Activated T-helper 1 cell treated with anti-CD3 and anti-CD28 coated beads, Interleukin-12 subunit alpha, Interleukin-12 subunit beta, Interleukin-2, Interleukin-4 antibody, amounts not matched to agents 30 ng/mL and 10 ng/mL and 1 ng/mL, durations not matched to agents 14 hours and 24 hours and 36 hours (primary cell): ENCODE results near the gene SLC49A4. TPM values are rescaled to one million over a fixed set of nuclear protein-coding genes. Genes with fewer than 3 reads are reported as not detected.

Experiments
- DNase-seq: peaks from one replicate; pipeline ENCODE4 v3.0.0; 2021; ENCODE audit warnings: low spot score
- H3K27ac Mint-ChIP-seq: one replicate; pipeline ENCODE4 v1.8.0; 2021; ENCODE audit warnings: mild to moderate bottlenecking, mixed read lengths
- H3K27me3 Mint-ChIP-seq: one replicate; pipeline ENCODE4 v1.8.0; 2022; ENCODE audit warnings: mild to moderate bottlenecking, moderate library complexity, mixed read lengths; ENCODE audit not compliant: insufficient read depth
- H3K36me3 Mint-ChIP-seq: one replicate; pipeline ENCODE4 v1.8.0; 2021; ENCODE audit warnings: low read depth, mixed read lengths
- H3K4me1 Mint-ChIP-seq: one replicate; pipeline ENCODE4 v1.8.0; 2021; ENCODE audit warnings: low read depth, mixed read lengths
- H3K4me3 Mint-ChIP-seq: one replicate; pipeline ENCODE4 v1.8.0; 2021; ENCODE audit warnings: mild to moderate bottlenecking, moderate library complexity, mixed read lengths
- H3K9me3 Mint-ChIP-seq: one replicate; pipeline ENCODE4 v1.8.0; 2021; ENCODE audit warnings: mixed read lengths
- intact Hi-C: fragments of 100-400 bp; cut with micrococcal nuclease; formaldehyde crosslinking; loops from one replicate; pipeline ENCODE4 v1.15.1; 2024
- total RNA-seq: library from RNA; stranded (reverse); gene quantifications from 2 replicates; pipeline ENCODE4 v1.2.3, GENCODE V29; 2022

Gene SLC49A4
- total RNA-seq, 1 donor from 2014 or later: 1.9 TPM

DNA sequence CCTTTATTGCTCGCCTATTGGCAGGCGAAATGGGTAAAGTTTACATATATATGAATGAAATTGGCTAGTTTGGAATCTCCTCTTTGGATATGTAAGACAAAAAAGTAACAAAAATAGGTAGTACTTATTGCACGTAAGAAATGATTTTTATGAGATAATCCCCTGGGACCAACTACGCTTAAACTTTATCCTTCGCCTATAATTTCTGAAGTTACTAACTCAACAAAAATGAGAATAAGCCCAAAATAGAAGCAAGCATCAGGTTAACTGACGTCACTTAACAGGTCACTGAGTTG, 438 bp upstream of the SLC49A4 start:
- H3K4me3 Mint-ChIP-seq: peak overlapping the region; percentile 89
- DNase-seq: no peak
- peaks cover 9% of the 10 kb centered on the region for H3K36me3 Mint-ChIP-seq
- no peaks in the 10 kb centered on the region for H3K9me3 Mint-ChIP-seq
- peak overlapping the region; percentile 79 for H3K27ac Mint-ChIP-seq
- H3K27me3 Mint-ChIP-seq: no peaks in the 10 kb centered on the region
- peaks cover 39% of the 10 kb centered on the region for H3K4me1 Mint-ChIP-seq
- intact Hi-C loops: loop anchor here (1.0 to 10.0 kb wide), 10 partner anchors 112 to 1247 kb away; partner anchors contain the start of genes DTX3L, EAF2, HACD2 and HCLS1

DNA sequence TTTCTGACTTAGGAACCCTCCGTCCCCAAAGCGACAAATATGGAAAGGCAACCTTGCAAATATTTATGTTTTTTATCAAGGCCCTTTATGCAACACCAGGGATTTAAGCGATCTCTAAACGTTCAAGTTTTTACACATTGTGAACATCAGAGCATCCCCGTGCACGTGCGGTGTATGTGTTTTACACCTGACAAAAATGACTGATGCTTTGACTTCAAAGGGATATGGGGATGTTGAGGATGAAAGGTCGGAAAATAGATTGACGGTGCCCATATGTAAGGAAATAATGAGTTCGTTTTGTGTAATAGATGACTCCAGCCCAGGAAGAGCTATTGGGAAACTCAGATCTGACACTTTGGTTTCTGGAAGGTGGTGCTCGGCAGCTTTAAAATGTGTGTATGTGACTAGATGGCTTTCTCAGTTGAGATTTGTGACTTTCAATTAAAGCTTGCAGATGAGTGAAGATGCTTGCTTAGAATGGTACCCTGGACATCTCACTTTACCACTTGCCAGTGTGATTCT, 866 bp downstream of the SLC49A4 start:
- Mint-ChIP-seq H3K4me3 (peak overlapping the region; percentile 69), H3K4me1 (peaks cover 39% of the 10 kb centered on the region), H3K27ac (peak overlapping the region; percentile 24), H3K9me3 (no peaks in the 10 kb centered on the region), H3K27me3 (no peaks in the 10 kb centered on the region), H3K36me3 (peaks cover 9% of the 10 kb centered on the region)
- intact Hi-C loops: loop anchor here (2.0 to 10.0 kb wide), 6 partner anchors 62 to 961 kb away; partner anchors contain the start of genes EAF2, IQCB1, KPNA1 and MIX23
- no peak for DNase-seq

DNA sequence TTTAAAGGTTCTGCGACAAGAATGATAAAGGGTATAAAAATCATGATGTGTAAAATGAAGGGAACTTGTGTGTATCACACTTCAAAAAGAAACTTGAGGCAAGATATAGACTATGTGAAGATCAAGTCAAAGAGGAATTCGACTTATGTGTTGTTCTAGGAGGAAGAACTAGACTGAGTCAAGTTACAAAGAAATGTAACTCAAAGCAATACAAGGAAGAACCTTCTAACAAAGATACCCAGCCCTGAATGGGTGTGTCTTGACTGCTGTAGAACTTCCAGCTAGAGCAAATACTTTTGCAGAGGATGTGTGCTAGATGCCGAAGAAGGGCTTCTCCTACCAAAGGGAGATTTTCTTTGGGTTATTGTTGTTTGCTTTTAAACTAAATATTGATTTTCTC, 2.4 kb downstream of the SLC49A4 start:
- Mint-ChIP-seq H3K27me3 (no peaks in the 10 kb centered on the region), H3K4me3 (peak overlapping the region; percentile 37), H3K36me3 (peaks cover 9% of the 10 kb centered on the region), H3K4me1 (peaks cover 39% of the 10 kb centered on the region), H3K9me3 (no peaks in the 10 kb centered on the region), H3K27ac (no peak overlapping the region)
- intact Hi-C loops: loop anchor here (5.0 to 10.0 kb wide), 4 partner anchors 60 to 962 kb away; partner anchors contain the start of genes EAF2, IQCB1, KPNA1 and WDR5B
- DNase-seq: no peak

DNA sequence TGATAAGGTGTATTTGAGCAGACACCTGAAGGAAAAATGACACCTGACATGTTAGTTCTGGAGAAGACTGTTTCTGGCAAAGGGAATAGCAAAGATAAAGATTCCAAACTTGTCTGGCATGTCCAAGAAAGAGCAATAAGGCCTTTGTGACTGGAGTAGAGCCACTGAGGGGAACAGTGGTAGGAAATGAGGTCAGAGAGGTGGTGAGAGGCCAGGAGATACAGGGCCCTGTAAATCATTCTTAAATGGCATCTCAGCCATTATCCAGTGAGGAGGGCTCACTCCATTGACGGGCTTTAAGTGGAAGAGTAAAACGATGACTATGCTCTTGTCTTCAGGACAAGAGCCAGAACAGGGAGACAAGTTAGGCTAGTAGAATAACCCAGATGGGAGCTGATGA, 4.5 kb downstream of the SLC49A4 start:
- peaks cover 26% of the 10 kb centered on the region for H3K4me1 Mint-ChIP-seq
- DNase-seq: no peak
- no peaks in the 10 kb centered on the region for H3K9me3 Mint-ChIP-seq
- intact Hi-C loops: loop anchor here (5.0 to 10.0 kb wide), 4 partner anchors 58 to 965 kb away; partner anchors contain the start of genes EAF2, IQCB1, KPNA1 and WDR5B
- H3K27me3 Mint-ChIP-seq: no peaks in the 10 kb centered on the region
- peaks cover 11% of the 10 kb centered on the region for H3K36me3 Mint-ChIP-seq
- H3K4me3 Mint-ChIP-seq: no peak overlapping the region
- H3K27ac Mint-ChIP-seq: no peak overlapping the region

DNA sequence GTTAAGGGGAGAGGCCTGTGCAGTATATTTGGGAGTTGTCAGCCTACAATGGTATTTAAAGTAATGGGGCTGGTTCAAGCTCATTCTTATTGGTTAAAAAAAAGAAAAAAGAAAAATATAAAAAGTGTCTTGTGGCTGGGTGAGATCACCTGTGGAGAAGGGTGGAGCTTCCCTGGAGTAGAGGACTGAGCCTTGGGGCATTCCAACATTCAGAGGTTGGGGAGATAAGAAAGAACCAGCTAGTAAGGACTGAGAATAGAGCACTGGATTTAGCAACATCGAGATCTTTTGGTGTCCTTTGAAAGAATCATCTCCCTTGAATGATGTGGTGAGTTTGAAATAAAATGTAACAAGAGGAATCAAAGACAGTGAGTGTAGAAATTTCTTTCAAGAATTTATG, 5.2 kb downstream of the SLC49A4 start:
- no peak for DNase-seq
- Mint-ChIP-seq H3K27me3 (no peaks in the 10 kb centered on the region), H3K4me1 (peaks cover 22% of the 10 kb centered on the region), H3K9me3 (no peaks in the 10 kb centered on the region), H3K27ac (no peak overlapping the region), H3K36me3 (peaks cover 11% of the 10 kb centered on the region), H3K4me3 (no peak overlapping the region)
- intact Hi-C loops: no loop called here

DNA sequence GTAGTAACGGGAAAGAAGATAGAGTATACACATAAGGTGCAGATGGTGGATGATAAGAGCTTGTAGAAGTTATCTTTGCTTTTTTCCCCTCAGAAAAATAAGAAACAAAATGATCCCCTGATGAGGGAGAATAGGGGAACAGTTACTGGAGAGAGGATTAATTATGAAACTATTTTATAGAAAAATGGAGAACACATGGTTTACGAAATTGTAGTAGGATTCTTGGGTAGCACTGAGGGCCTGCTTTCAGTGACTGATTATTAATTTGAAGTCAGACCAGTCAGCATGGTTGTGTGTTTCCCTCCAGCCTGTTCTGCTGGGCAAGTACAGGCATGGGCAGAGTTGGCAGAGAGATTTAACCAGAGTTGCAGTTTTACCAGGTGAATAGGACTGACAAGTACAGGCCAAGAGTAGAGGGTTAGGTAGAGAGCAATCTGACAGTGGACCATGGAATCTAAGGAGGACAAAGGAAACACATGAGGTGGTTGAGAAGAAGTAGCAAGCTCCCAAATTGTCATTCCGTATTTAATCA, 5.9 kb downstream of the SLC49A4 start:
- H3K27ac Mint-ChIP-seq: no peak overlapping the region
- no peak overlapping the region for H3K4me3 Mint-ChIP-seq
- intact Hi-C loops: no loop called here
- DNase-seq: no peak
- peaks cover 18% of the 10 kb centered on the region for H3K4me1 Mint-ChIP-seq
- peaks cover 9% of the 10 kb centered on the region for H3K36me3 Mint-ChIP-seq
- H3K27me3 Mint-ChIP-seq: no peaks in the 10 kb centered on the region
- no peaks in the 10 kb centered on the region for H3K9me3 Mint-ChIP-seq

DNA sequence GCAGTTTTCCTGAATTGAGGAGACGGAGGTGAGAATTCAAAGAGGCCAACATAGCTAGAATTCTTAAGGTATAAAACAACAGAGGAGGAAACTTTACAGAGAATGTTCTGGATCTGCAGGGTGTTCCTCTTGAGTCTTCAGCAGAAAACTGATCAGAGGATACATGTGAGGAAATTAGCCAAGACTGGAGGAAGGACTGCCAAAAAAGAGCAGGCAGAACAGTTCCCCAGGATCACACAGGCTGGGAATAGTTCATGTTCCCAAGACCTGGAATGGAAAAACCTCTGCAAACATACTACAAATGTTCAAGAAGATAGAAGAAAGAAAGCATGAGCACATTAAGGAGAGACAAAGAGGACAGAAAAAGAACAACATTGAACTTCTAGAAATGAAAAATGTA, 7.5 kb downstream of the SLC49A4 start:
- H3K27ac Mint-ChIP-seq: no peak overlapping the region
- peaks cover 3% of the 10 kb centered on the region for H3K4me1 Mint-ChIP-seq

DNA sequence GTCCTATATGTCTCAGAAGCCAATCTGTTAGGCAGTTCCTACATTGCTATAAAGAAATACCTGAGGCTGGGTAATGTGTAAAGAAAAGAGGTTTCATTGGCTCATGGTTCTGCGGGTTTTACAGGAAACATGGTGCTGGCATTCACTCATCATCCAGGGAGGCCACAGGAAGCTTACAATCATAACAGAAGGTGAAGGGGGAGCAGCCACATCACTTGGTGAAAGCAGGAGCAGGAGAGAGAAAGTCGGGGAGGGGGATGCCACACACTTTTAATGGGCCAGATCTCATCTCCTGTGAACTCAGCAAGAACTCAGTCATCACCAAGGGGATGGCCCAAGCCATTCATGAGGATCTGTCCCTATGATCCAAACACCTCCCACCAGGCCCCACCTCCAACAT, 9.1 kb downstream of the SLC49A4 start:
- H3K27me3 Mint-ChIP-seq: no peaks in the 10 kb centered on the region
- H3K4me1 Mint-ChIP-seq: no peaks in the 10 kb centered on the region
- H3K27ac Mint-ChIP-seq: no peak overlapping the region
- no peaks in the 10 kb centered on the region for H3K9me3 Mint-ChIP-seq
- no peak for DNase-seq
- peaks cover 3% of the 10 kb centered on the region for H3K36me3 Mint-ChIP-seq
- intact Hi-C loops: no loop called here
- H3K4me3 Mint-ChIP-seq: no peak overlapping the region

More for the DNA sequence above, 7.5 kb downstream of the SLC49A4 start:
- intact Hi-C loops: no loop called here
- H3K27me3 Mint-ChIP-seq: no peaks in the 10 kb centered on the region
- no peaks in the 10 kb centered on the region for H3K9me3 Mint-ChIP-seq
- DNase-seq: no peak
- H3K36me3 Mint-ChIP-seq: peaks cover 3% of the 10 kb centered on the region
- no peak overlapping the region for H3K4me3 Mint-ChIP-seq

DNA sequence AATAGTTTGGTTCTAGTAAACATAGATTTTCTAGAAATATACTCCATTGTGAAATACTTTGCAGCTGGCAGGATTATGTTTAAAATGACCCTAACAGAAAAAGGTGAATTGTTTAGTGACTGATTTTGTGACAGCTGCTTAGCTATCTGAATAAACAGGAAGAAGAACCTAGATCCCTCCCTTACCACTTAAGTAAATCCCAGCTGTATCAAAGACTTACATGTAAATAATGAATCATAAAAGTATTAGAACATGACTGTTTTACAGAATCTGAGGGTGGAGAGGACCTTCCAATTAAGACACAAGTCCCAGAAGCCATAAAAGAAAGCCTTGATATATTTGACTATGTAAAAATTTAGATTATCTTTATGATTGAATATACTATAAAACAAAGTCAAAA, 15.9 kb downstream of the SLC49A4 start:
- no peak overlapping the region for H3K4me3 Mint-ChIP-seq
- intact Hi-C loops: no loop called here

DNA sequence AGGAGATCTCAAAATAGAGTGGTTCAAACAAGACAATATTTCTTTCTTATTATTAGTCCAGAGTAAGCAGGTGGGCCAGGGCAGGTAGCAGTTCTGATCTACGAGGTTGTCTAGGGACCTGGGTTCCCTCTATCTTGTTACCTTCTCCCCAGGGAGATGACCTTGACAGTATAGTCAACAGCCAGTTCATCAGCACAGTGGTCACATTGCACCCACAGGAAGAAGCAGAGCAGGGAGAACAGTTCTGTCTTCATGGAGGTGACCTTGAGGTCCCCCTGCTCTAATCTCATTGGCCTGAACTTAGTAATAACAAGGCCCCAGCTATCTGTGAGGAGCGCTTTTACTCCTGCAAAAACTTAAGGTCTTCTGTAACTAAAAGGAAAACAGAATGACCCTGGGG, 21.7 kb downstream of the SLC49A4 start:
- no peak for DNase-seq
- Mint-ChIP-seq H3K27me3 (no peaks in the 10 kb centered on the region), H3K4me1 (no peaks in the 10 kb centered on the region), H3K4me3 (no peak overlapping the region), H3K27ac (no peak overlapping the region), H3K9me3 (no peaks in the 10 kb centered on the region), H3K36me3 (no peaks in the 10 kb centered on the region)
- intact Hi-C loops: no loop called here

More for the DNA sequence above, 15.9 kb downstream of the SLC49A4 start:
- Mint-ChIP-seq H3K4me1 (no peaks in the 10 kb centered on the region), H3K27me3 (no peaks in the 10 kb centered on the region), H3K9me3 (no peaks in the 10 kb centered on the region), H3K27ac (no peak overlapping the region), H3K36me3 (no peaks in the 10 kb centered on the region)
- DNase-seq: no peak

DNA sequence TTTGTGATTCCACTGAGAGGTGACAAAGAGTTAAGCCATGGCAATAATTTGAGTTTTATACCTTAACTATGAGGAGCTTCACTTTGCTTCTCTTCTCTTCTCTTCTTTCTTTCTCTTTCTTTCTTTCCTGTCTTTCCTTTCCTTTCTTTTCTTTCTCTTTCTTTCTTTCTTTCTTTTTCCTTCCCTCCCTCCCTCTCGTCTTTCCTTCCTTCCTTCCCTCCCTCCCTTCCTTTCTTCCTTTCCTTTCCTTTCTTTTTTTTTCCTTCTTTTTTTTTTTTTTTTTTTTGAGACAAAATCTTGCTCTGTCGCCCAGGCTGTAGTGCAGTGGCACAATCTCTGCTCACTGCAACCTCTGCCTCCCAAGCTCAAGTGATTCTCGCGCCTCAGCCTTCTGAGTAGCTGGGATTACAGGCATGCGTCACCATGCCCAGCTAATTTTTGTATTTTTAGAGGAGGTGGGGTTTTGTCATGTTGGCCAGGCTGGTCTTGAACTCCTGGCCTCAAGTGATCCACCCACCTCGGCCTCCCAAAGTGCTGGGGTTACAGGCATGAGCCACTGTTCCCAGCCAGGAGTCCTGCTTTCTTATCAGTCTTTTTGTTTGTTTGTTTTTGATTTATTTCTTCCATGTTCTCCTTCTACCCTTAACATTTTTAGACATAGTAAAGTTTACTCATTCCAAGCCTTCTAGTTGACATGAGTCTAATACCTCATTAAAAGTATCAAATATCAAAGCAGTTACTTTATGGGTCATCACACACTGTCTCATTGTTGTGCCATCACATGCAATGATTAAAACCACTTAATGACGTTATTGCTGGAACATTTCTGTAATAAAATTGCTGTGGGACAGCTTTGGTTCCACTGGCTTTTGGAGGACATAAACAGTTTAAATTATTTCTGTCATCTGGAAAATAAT, 29.9 kb downstream of the SLC49A4 start:
- Mint-ChIP-seq H3K36me3 (peaks cover 4% of the 10 kb centered on the region), H3K4me3 (no peak overlapping the region), H3K9me3 (no peaks in the 10 kb centered on the region), H3K27ac (no peak overlapping the region), H3K4me1 (no peaks in the 10 kb centered on the region), H3K27me3 (no peaks in the 10 kb centered on the region)
- no peak for DNase-seq
- intact Hi-C loops: no loop called here

DNA sequence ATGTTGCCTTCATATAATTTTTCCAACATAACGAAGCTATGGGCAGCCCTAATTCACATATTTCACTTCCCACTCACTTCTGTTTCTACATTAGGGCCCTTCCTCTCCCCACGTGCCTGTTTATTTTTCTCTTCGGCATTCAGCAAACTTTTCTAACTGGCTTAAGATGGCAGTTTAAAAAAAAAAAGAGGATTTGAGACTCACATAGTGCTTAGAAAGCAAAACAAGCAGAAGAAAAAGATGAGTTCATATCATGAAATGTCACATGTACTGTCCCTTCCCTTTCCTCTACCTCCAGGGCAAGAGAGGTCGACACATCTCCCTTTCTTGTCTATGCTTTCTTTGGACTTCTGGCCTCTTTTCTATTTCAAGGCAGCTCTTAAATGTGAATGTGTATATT, 30.6 kb downstream of the SLC49A4 start:
- no peaks in the 10 kb centered on the region for H3K9me3 Mint-ChIP-seq
- no peak for DNase-seq
- H3K4me3 Mint-ChIP-seq: no peak overlapping the region
- no peak overlapping the region for H3K27ac Mint-ChIP-seq
- H3K36me3 Mint-ChIP-seq: peaks cover 4% of the 10 kb centered on the region
- H3K27me3 Mint-ChIP-seq: no peaks in the 10 kb centered on the region
- intact Hi-C loops: no loop called here
- no peaks in the 10 kb centered on the region for H3K4me1 Mint-ChIP-seq

DNA sequence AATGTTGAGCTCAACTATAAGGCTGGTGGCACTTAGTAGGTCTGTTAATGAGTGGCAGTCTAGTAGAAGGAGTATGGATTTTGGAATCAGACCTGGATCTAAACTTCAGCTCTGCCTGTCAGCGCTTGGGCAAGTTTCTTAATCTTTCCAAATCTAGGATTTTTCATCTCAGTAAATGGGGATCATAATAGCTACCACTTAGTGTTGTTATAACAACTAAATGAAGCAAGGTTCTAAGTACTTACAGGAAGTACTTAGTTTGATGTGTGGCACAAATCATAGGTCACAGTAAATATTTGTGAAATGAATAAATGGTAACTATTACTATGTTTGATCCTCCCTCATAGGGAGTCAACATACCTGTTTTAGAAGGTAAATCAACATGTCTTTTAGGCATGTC, 31.4 kb downstream of the SLC49A4 start:
- no peak for DNase-seq
- H3K9me3 Mint-ChIP-seq: no peaks in the 10 kb centered on the region
- no peak overlapping the region for H3K27ac Mint-ChIP-seq
- no peak overlapping the region for H3K4me3 Mint-ChIP-seq
- intact Hi-C loops: no loop called here
- no peaks in the 10 kb centered on the region for H3K4me1 Mint-ChIP-seq
- H3K27me3 Mint-ChIP-seq: no peaks in the 10 kb centered on the region
- H3K36me3 Mint-ChIP-seq: peaks cover 4% of the 10 kb centered on the region
